ENCODE data around the gene CNOT9. TPM values are rescaled to one million over a fixed set of nuclear protein-coding genes. Genes with fewer than 3 reads are reported as not detected.

The CNOT9 gene
- total and polyA plus RNA-seq, 2 of the 13 experiments (the other 11 are each of a cell fraction or from before 2014, with no cell fraction given) = 82.6 to 92.4 TPM

- ChIA-PET POLR2A (no interaction called here), CTCF (ENCODE audit: low intra/inter-chr PET ratio, low total read pairs) (no interaction called here)
- in situ Hi-C loops (cut with HindIII; ENCODE audit: extremely low pct_ligation_motif_present, low pct_unique_long_range_greater_than_20kb) = no loop called here
- H3K4me1 ChIP-seq (ENCODE audit: insufficient read depth, low read length) = peaks cover 41% of the 10 kb centered on the region
- ATAC-seq (no peak), DNase-seq (ENCODE audit: low spot score) (no peak), FAIRE-seq (no peak)
- peaks cover 0 to 6% of the 10 kb centered on the region in 2 experiments; a peak in 1 of 5 replicates for H3K27me3 ChIP-seq (ENCODE audit: control insufficient read depth in 1 of 2, insufficient read depth in 2 of 2, low read length in 2 of 2)
- intact Hi-C loops (cut with micrococcal nuclease; ENCODE audit: unreplicated experiment) = no loop called here
- H3K9me3 ChIP-seq (ENCODE audit: low read length) = no peaks in the 10 kb centered on the region
- H3K27ac ChIP-seq (ENCODE audit: extremely low read length, insufficient read depth, low read length) = no peak overlapping the region
- H3K79me2 ChIP-seq (ENCODE audit: insufficient read depth, low read length) = peaks cover 91% of the 10 kb centered on the region
- no TSS peak for BruUV-seq (replicated peaks)
- TF ChIP-seq ZNF292 (CRISPR knock-in tag; IDR thresholded peaks at IDR 0.05; ENCODE audit: borderline replicate concordance, low read depth) (no peak), TEAD3 (CRISPR knock-in tag; optimal IDR thresholded peaks at IDR 0.05; ENCODE audit: borderline replicate concordance) (no peak), FIP1L1 (IDR thresholded peaks at IDR 0.05; ENCODE audit: borderline replicate concordance, insufficient read depth, low read depth, low read length) (no peak), CENPBD1 (CRISPR knock-in tag; IDR thresholded peaks at IDR 0.05; ENCODE audit: borderline replicate concordance, low read depth) (no peak), ZC3H4 (CRISPR knock-in tag; IDR thresholded peaks at IDR 0.05; ENCODE audit: borderline replicate concordance) (no peak), EZH2 (conservative IDR thresholded peaks at IDR 0.05; ENCODE audit: low read depth, low read length) (no peak), XRCC5 (optimal IDR thresholded peaks at IDR 0.05; ENCODE audit: low read length) (no peak), SAP130 (CRISPR knock-in tag; IDR thresholded peaks at IDR 0.05; ENCODE audit: low read depth) (no peak), NCOA5 (CRISPR knock-in tag; IDR thresholded peaks at IDR 0.05) (no peak), ZNF883 (CRISPR knock-in tag; IDR thresholded peaks at IDR 0.05; ENCODE audit: not compliant biosample characterization) (no peak), CTCF (CRISPR knock-in tag; IDR thresholded peaks at IDR 0.05) (no peak), ATAD3A (CRISPR knock-in tag; IDR thresholded peaks at IDR 0.05) (no peak), ZNF253 (CRISPR knock-in tag; IDR thresholded peaks at IDR 0.05; ENCODE audit: borderline replicate concordance) (no peak), MNT (IDR thresholded peaks at IDR 0.05) (no peak), TEAD2 (CRISPR knock-in tag; IDR thresholded peaks at IDR 0.05) (no peak), ZNF30 (CRISPR knock-in tag; IDR thresholded peaks at IDR 0.05) (no peak), TP53 (CRISPR knock-in tag; conservative IDR thresholded peaks at IDR 0.05) (no peak), CAMTA2 (CRISPR knock-in tag; IDR thresholded peaks at IDR 0.05; ENCODE audit: borderline replicate concordance) (no peak), ZNF235 (CRISPR knock-in tag; IDR thresholded peaks at IDR 0.05; ENCODE audit: borderline replicate concordance) (no peak)
- H3K9ac ChIP-seq (ENCODE audit: insufficient read depth, low read depth, low read length) = peak overlapping the region; percentile 96; the same call in 1 of the 2 replicates
- H2AFZ ChIP-seq (ENCODE audit: low read length) = no peak overlapping the region
- H3K4me2 ChIP-seq (ENCODE audit: low read depth, low read length) = peak overlapping the region; percentile 95
- H3K36me3 ChIP-seq (replicated peaks in 1 of 2; ENCODE audit: control insufficient read depth in 1 of 2, insufficient read depth in 2 of 2, low read length in 2 of 2) = peaks cover 4 to 32% of the 10 kb centered on the region in 2 experiments
- peak overlapping the region; percentile 89 to 97 (median 91); a peak in 5 of 6 replicates for H3K4me3 ChIP-seq (replicated peaks in 1 of 3; ENCODE audit: insufficient read depth in 1 of 3, low read depth in 2 of 3, low read length in 3 of 3)
- peaks cover 12% of the 10 kb centered on the region for H4K20me1 ChIP-seq (ENCODE audit: insufficient read depth, low read length)
- WGBS (ENCODE audit: low lambda C conversion rate) = 56% methylated on average over 6 of the region's 6 CpGs
Observed at GRCh38 chr2:218570850-218571249, 2.2 kb downstream of the CNOT9 start.

All from HepG2 (cell line).